Limb (tissue), 2 donors: ENCODE data around the gene TBX18.
A peak's percentile ranks its signal among the peaks of the same experiment; 100 is the strongest.

Experiments
- DNase-seq, 2 donors: peaks; one replicate each; pipeline ENCODE4 v3.0.0-alpha.2; 2016; ENCODE audit errors: extremely low spot score in 2 of 2

Gene TBX18

GRCh38 chr6:84749181-84749580, 15.2 kb downstream of the TBX18 start:
- DNase-seq = no peak

GRCh38 chr6:84748376-84748775, 16.0 kb downstream of the TBX18 start:
- DNase-seq = no peak

GRCh38 chr6:84743616-84744015, 20.8 kb downstream of the TBX18 start:
- DNase-seq = no peak

- no peak for DNase-seq
These were observed 24.0 kb downstream of the TBX18 start for GRCh38 chr6:84740385-84740784.

- DNase-seq = no peak
These were observed 24.6 kb downstream of the TBX18 start for GRCh38 chr6:84739866-84740208.

- no peak for DNase-seq
These were observed 25.2 kb downstream of the TBX18 start for GRCh38 chr6:84738996-84739865.

GRCh38 chr6:84733889-84734288, 30.5 kb downstream of the TBX18 start:
- no peak for DNase-seq

GRCh38 chr6:84731901-84732300, 32.5 kb downstream of the TBX18 start:
- DNase-seq = no peak

- DNase-seq = no peak
These were observed 33.0 kb downstream of the TBX18 start for GRCh38 chr6:84731401-84731800.

- no peak for DNase-seq
These were observed 35.8 kb downstream of the TBX18 start for GRCh38 chr6:84728602-84729001.

GRCh38 chr6:84719152-84719551, 45.2 kb downstream of the TBX18 start:
- no peak for DNase-seq

GRCh38 chr6:84718038-84718955, 46.1 kb downstream of the TBX18 start:
- DNase-seq = no peak

- DNase-seq = no peak
These were observed 55.3 kb downstream of the TBX18 start for GRCh38 chr6:84709121-84709520.

GRCh38 chr6:84707171-84707570, 57.2 kb downstream of the TBX18 start:
- DNase-seq = no peak

- no peak for DNase-seq
These were observed 68.2 kb downstream of the TBX18 start for GRCh38 chr6:84696166-84696565.

- no peak for DNase-seq
These were observed 72.3 kb downstream of the TBX18 start for GRCh38 chr6:84691978-84692623.

- no peak for DNase-seq
These were observed 76.1 kb downstream of the TBX18 start for GRCh38 chr6:84688141-84688873.

- peak in 1 of 2 donors; percentile 57 for DNase-seq
These were observed 77.0 kb downstream of the TBX18 start for GRCh38 chr6:84687431-84687830.

GRCh38 chr6:84685983-84686584, 78.3 kb downstream of the TBX18 start:
- DNase-seq = no peak

- DNase-seq = no peak
These were observed 82.6 kb downstream of the TBX18 start for GRCh38 chr6:84681693-84682326.
